HG02885 (cell line): Measurements from ENCODE around the gene ATXN7L1.

Source experiments
- ATAC-seq: cut with Tn5 transposase; IDR thresholded peaks from one replicate; pipeline ENCODE4 v1.9.1; 2021; ENCODE audit warnings: mild to moderate bottlenecking; ENCODE audit not compliant: unreplicated experiment, poor library complexity

The ATXN7L1 gene

DNA sequence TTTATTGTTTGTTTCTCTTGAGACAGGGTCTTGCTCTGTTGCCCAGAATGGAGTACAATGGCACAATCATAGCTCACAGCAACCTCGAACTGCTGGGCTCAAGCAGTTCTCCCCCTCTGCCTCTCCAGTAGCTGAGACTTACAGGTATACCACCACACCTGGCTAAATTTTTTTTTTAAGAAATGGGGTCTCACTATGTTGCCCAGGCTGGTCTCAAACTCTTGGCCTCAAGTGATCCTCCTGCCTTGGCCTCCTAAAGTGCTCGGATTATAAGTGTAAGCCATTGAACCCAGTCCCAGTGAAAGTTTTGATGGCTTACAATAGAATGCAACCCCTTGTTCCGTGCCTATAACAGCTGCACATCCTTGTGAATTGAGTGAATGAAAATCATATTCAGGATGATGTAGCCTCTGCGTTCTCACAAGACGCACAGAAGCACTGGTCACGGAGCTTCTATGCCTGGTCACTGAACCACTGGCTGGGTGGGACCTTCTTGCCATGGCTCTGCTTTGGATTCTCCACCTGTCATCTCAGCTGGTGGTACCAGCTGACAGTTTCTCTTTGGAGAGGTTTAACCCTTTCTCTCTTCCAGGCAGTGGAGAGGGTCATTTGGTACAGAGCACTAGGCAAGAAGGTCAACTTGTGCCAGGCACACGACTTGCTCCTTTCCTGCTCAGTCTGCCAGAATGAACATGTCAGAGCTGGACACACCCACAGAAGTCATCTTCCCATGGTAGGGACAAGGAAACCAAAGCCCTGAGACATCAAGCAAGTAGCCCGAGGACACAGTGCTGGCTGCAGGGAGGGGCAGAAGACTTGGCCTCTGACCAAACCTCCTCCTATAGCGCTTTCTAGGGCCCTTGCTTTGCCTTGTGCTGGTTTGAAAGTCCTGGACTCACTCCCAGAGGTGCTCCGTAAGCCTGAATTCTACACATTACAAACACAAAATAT lies 89.6 kb downstream of the ATXN7L1 start:
- no peak for ATAC-seq

DNA sequence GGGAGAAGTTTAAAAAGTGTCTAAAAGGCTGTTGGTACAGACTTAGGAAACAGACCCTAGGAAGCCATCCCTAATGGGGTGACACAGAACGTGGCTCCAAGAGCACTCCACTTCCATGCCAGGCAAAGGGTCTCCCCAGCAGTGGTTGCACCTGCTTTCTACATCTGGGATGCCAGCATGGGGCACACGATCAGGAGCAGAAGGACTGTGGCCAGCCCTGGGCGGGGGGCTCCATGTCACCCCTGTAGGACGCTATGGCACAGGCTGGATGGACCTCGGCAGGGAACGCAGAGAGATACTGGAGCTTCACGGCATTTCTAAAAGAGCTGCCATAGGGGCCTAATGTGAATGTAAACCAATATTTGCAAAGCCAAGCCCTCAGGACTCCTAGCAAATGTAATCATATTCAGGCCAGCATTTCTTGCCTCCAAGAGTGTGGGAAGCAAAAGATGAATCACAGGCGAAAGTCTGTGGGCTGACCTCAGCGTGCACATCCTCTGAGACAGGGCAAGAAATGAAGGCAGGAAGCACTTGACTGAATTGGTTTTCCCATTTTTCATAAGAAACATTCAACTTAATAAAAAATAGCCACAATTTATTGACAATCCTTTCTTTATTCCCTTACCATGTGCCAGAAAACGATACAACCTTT lies 93.9 kb downstream of the ATXN7L1 start:
- ATAC-seq = no peak

DNA sequence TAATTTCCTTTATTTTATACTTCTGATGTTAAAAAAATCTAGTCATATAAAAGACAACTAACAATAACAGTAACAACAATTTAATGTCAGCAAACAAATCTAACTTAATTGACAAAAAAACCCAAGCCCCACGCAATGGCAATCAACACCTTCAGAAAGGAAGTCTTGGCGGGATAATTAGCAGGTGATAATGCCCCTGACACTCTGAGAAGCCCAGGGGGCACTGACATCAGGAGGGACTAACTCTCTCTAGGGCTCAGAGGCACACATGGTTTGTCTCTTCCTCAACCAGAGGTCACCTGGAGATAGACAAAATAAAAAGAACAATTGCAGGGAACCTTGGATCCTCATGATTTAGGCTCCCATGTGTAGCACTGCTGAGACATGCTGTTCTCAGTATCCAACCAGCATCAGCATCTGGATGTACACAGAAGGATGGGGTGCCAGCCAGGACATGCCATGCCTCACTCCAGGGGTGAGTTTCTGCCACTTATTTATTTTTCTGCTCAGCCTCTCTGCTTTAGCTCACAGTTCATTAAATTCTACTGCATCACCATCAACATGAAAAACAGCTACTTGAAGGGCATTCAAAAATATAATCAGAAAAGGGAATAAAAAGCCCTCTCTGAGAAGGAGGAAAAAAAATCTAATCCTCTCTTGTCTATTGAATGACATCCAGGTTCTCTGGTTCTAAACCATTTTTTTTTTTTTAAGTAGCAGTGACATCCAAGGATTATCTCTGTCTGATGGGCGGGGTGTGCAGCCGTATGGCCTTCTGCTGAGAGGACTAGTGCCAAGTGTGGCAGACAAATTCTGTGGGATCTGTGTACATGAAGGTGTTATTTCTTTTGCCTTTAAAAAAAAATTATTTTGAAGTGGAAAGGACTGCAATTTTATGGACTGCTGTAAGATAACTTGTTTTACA lies 96.3 kb downstream of the ATXN7L1 start:
- ATAC-seq = no peak

DNA sequence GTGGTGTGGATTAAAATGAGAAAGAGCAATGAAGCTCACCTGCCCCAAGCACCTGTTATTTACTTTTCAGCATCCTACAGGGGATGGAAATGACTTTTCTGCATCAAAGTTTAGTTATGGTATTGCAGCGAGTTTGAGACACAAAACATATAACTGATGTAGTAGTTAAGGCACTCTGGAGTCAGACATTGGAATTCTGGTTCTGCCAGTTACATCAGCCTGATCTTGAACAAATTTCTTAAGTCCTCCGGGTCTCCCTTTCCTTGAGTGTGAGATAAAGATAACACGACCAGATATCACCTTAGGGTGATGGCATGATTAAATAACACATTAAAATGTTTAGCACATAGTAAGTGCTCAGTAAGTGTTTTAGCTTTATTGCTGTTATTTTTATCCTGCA lies 97.4 kb downstream of the ATXN7L1 start:
- no peak for ATAC-seq

DNA sequence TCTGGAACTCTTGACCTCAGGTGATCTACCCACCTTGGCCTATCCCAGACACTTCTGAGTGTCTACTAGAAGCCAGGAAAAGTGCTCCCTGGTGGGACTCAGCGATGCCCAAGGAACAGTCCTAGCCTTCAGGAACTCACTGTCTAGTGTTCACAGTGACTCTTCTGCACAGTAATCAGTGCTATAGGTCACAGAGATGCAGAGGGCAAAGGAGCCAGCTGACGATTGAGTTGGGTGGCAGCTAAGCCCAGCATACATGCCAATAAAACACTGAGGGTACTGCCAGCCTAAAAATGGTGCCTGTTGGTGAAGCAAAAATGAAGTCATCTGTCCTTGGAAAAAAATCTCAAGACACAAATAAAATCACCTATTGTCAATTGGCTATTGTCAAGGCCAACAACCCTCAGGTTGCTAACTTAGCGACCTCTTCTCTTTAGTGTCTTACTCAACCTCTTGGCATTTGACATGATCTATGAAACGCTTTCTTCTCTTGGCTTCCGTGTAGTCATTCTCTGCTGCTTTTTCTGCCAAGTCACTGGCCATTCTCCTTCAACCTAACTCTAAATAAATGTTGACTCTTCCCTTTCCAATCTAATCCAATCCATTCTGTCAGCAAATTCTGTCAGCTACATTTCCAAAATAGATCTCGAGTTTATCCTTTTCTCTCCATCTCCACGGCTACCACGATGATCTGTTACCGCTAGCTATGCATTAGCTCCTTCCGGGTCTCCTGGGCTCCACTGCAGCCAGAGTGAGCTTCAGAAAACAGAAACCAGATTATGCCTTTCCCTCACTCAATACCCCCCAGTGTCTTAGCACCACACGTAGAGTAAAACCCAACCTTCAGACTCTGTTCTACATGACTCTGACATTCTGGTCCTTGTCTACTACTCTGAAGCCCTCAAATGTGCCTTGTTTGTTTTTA lies 99.2 kb downstream of the ATXN7L1 start:
- ATAC-seq = no peak

DNA sequence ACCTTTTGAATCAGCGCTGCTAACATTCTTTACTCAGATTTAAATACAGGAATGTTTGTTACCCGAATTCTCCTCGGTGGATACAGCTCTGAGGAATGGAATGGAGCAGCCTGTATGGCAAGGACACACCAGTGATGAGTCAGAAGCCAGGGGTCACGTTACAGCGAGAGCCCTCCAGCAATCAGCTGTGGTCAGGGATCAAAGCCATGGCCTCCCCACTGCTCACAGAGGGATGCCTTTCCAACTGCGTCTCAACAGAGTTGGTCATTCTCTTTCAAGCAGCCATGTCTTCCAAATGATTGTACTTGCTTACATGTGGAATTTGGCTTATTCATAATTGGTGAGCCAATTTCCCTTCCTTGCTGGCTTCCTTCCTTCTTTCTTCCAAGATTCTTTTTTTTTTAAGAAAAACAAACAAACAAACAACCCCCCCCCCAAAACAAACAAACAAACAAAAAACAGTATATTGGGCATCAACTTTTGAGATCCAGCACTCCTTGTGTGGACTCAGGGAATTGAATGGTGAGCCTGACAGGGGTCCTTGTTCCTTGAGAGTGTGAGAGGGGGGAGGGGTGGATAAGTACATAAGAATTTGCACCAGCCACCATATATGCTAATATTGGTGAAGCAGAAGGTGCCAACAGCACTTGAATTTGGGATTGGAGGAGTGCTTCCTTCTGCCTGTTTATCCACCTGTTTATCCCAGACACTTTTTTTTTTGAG lies 100.2 kb downstream of the ATXN7L1 start:
- ATAC-seq = no peak

DNA sequence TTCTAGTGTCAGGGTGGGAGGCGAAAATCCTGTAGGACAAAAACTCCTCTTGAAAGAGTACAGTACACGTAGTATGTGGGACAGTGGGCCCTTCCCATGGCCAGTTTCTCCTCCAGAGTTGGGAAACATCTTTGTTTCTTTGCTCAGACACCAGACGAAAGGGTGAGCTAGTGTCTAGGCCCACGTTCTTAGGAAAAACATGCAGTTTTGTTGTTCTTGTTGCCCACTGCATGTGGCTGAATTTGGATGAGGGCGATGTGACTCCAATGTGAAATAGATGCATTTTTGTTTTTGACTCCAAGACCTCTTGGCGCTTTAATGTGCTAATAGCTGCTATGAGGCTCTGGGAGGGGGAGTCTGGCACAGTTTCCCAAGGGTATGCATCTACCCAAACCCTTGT lies 100.8 kb downstream of the ATXN7L1 start:
- ATAC-seq = no peak

DNA sequence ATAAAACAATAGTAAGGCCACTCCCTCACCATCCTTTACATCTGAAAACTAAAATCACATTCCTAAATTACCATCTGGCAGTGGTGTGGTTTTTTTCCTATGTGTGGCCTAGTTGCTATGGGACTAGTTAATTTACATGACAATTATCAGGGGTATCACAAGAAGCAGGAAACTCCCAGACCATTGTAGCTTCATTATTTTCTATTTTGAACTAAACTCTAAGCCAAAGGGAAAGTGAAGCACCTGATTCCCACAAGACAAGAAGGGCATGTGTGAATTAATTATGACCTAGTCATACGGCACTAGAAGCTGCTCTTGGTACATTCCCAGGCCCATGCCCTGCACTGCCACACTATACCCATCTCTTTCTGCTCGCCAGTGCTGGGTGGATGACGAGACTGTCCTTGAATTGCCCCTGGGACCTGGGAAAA lies 103.4 kb downstream of the ATXN7L1 start:
- ATAC-seq = no peak

DNA sequence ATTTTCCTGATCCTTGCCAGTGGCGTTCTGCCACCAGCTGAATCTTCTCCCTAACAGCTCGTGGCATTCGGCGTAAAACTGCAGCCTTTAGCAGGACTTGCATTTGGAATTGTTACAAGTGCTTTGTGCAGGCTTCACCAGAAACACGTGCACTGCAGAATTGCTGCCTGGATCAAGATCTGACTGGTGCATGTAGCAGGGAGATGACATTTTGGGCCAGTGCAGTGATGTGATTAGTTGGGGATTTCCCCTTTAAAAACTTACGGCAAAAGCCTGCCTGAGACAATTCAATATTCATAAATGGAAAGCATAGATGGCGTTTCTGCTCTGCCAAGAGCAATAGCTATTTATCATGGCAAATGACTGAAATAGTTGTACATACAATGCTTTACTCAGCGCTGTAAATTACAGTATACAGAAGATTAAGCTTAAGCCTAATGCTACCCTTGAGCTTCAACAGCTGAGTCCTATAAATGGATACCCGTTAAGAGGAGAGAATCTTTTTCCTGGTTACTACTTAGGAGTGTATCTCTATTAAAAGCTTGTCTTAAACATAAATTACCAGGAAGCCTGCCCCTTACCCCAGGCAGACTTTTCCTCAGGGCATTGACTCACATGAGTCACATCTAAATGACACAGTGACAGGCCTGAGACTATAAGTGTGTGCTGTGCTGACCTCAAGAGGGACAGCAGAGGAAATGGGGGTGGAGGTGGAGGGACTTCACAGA lies 106.3 kb downstream of the ATXN7L1 start:
- ATAC-seq = no peak

DNA sequence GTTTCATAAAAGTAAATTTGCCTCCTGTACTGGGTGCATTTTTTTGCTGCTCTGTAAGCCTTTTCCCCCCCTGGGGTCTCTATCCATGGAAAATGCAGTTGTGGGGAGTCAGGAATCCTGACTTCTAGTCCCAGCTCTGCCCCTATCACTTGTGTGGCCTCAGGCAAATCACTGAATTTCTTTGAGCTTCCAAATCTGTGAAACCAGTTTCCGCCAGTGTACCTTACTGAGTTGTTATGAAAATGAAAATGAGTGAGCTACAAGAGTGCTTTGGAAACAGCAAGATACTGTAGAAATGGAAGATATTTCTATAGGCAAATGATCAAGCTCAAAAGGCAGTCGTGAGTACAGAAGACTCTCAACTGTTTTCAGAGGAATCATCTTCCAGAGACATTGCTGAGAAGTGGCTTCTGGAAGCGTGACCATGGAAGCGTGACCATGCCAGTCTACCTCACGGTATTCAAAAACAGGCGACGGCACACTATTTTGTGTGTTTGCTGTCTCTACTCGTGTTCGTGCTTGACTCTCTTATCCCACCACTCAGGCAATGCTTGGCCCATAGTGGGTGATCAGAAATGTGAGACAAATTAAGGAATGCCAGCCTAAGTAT lies 107.4 kb downstream of the ATXN7L1 start:
- peak; percentile 56 for ATAC-seq

DNA sequence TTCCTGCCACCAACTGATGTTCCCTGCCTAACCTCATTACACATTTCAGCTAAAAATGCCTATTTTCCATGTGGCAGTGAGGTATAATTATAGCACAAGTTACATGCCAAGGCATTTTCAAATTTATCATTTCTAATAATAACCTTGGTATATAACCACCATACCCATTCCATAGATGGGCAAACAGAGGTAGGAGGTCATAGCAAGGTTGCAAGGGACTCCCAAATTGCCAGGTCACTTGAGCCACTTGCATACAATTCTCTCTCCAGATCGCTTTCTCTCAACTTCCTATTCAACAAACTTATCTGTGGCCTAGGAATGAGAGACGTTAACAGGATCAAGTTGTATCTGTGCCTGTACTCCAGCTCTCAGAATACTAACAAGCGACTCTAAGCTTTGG lies 108.3 kb downstream of the ATXN7L1 start:
- ATAC-seq = no peak

DNA sequence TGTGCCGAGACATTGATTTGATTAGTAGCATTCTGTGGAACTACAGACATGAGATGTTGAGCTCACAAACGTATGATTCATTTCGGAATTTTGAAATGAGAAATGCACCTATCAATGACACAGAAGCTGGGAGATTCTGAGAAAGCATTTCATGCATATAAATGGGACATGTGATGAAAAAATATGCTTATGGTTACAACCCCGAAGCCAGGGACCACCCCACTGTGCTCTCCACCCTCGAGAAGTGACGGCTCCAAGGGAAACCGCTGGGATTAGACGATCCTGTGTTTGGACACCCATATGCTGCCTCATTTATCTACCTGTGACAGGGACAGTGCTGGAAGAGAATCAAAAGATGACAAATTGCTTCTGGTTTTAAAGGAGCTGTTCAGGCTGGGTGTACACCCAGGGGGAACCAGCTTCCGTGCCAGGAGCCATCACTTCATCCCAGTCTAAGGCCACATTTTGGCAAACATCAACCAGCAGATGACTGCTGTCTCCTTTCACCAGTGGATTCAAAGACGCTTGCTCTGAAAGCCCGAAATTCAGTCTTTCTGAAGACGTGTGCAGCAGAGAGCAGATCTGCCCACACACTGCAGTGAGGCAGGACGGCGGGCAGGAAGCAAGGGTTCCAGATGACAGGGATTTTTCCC lies 109.9 kb downstream of the ATXN7L1 start:
- ATAC-seq = peak; percentile 49

DNA sequence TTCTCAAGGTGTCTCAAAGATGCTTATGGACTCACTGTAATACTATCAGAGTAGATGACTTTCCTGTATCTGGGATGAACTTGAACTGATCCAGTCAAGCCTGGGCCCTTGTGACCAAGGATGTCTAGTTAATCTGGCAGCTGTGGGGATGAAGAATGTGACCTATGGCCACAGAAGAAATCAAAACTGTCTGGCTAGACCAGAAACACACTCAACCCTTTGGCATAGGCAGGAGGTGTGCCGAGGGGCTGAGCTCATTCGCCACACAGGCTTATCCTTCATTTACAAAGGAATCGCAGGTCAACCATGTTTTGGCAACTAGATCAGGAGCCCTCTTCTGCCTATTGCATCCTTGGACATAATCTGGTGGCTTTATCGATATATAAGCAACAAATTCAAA lies 110.6 kb downstream of the ATXN7L1 start:
- no peak for ATAC-seq

DNA sequence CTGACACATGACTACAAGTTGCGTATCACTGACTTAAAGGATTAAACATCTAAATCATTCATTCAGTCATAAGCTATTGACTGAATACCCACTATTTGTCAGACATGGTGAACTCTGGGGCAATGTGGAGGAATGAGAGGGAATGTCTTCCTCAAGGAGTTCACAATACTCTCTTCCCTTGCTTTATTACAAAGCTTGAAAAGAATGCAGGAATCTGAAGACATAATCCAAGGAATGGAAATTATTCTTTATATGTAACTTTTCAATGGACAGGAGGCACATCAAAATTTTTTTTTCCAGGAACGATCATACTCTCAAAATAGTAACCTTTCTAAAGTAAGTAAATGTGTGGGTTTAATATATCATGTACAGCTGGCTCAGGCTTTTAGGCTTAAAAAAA lies 111.9 kb downstream of the ATXN7L1 start:
- no peak for ATAC-seq

DNA sequence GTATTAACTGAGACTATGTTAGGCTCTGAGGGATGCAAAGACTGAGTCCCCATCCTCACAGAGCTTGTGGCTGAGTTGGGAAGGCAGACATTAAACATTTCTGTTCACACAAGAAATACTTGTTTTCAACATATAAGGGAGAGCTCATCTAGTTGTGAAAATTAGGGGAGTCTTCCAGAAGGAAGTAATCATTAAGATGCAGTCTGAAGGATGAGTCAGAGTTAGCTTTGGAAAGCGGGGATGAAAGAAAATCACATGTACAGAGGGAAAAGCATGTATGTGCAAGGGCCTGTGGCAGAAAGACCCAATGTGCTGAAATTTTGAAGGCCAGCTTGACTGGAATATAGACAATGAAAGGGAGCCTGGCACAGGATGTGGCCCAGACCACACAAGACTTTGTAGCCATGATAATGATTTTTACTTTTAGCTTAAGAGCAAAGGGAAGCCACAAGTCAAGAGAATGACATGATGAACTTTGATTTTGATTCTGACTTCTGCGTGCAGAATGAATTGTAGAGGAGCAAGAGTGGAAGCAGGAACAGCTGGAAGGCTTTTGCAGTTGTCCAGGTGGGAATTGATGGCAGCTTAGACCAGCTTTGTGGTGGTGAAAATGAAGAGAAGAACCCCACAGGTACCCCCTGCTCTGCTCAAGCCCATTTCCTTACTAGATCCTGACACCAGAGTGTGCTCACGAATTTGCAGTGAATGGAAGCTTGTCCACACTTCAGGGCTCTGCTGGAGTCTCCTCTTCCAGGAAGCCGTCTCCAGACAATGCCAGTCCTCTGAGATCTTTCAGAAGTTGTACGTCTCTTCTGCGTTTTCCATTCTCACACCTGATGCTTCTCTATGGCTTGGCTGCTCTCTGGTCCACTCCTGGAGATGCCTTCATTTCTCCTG lies 115.6 kb downstream of the ATXN7L1 start:
- no peak for ATAC-seq
